ENCODE data around the gene MRGPRE. TPM values are rescaled to one million over a fixed set of nuclear protein-coding genes. Genes with fewer than 3 reads are reported as not detected.

Gene MRGPRE
- total RNA-seq, 1 experiment from 2014 or later: not detected

DNA sequence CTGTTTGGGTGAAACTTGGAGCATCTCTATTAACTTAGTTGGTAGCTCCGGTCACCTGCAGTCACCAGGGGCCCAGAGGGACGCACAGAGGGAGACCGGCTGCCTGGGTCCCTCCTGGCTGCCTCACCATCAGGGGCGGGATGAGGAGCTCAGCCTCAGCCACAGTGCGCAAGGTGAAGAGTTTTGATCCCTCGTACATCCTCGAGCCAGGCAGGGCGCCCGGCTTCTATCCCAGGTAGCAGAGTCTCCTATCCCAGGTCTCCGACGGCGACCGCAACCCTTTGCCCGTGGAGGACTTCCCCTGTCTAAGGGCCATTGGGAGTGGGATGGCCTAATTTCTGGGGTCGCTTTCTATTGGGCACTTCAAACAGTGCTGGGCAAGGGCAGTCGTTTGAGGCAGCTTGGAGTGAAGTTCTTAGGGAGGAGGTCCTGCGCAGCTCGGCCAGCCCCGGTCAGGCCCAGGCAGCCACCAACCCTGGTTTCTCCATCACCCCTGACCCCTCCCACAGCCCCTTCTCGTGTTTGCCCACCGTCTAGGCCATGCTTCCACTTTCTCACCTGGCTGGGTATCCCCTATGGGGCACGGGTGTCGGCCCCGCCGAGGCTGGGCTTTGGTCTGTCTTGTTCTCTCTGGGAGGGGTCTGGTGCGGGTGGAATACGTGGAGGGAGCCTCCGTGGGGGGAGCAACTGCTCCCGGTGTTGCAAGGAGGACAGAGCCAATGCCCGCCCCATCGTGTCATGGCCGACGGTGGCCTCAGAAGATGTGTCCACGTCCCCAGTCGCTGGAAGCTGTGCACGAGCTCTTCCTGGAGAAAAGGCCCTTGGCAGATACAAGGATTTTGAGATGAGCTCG, 10.0 kb downstream of the MRGPRE start:
- CTCF ChIA-PET: interaction anchor here (0.9 to 3.0 kb wide), 3 partner anchors 27 to 119 kb away, joined by 3 to 14 read pairs (median 4); no protein-coding TSS in a partner anchor
- no peaks in the 10 kb centered on the region for H3K9me3 Mint-ChIP-seq
- H3K4me1 Mint-ChIP-seq: peaks cover 32% of the 10 kb centered on the region
- H3K27me3 Mint-ChIP-seq (ENCODE audit: low read depth): no peaks in the 10 kb centered on the region
- no peaks in the 10 kb centered on the region for H3K36me3 Mint-ChIP-seq
- POLR2A ChIA-PET: no interaction called here
- no peak for TF ChIP-seq ETV6 (CRISPR knock-in tag; IDR thresholded peaks at IDR 0.05)
- no peak for TF ChIP-seq CBFB (CRISPR knock-in tag; IDR thresholded peaks at IDR 0.05; ENCODE audit: low read depth)
- TF ChIP-seq, protein P1, sequence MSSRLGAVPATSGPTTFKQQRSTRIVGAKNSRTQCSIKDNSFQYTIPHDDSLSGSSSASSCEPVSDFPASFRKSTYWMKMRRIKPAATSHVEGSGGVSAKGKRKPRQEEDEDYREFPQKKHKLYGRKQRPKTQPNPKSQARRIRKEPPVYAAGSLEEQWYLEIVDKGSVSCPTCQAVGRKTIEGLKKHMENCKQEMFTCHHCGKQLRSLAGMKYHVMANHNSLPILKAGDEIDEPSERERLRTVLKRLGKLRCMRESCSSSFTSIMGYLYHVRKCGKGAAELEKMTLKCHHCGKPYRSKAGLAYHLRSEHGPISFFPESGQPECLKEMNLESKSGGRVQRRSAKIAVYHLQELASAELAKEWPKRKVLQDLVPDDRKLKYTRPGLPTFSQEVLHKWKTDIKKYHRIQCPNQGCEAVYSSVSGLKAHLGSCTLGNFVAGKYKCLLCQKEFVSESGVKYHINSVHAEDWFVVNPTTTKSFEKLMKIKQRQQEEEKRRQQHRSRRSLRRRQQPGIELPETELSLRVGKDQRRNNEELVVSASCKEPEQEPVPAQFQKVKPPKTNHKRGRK (CRISPR knock-in tag; IDR thresholded peaks at IDR 0.05; ENCODE audit: borderline replicate concordance): no peak
- no peak for TF ChIP-seq KAT7 (CRISPR knock-in tag; IDR thresholded peaks at IDR 0.05; ENCODE audit: borderline replicate concordance)
- TF ChIP-seq ZBTB21 (CRISPR knock-in tag; IDR thresholded peaks at IDR 0.05; ENCODE audit: borderline replicate concordance): no peak
- no peak for TF ChIP-seq NR2C2 (CRISPR knock-in tag; IDR thresholded peaks at IDR 0.05)
- TF ChIP-seq FOXP1 (CRISPR knock-in tag; IDR thresholded peaks at IDR 0.05; ENCODE audit: borderline replicate concordance): no peak
- no peak for TF ChIP-seq NR1H2 (CRISPR knock-in tag; IDR thresholded peaks at IDR 0.05)
- TF ChIP-seq ZNF396 (CRISPR knock-in tag; IDR thresholded peaks at IDR 0.05; ENCODE audit: borderline replicate concordance): no peak
- TF ChIP-seq, protein P2, sequence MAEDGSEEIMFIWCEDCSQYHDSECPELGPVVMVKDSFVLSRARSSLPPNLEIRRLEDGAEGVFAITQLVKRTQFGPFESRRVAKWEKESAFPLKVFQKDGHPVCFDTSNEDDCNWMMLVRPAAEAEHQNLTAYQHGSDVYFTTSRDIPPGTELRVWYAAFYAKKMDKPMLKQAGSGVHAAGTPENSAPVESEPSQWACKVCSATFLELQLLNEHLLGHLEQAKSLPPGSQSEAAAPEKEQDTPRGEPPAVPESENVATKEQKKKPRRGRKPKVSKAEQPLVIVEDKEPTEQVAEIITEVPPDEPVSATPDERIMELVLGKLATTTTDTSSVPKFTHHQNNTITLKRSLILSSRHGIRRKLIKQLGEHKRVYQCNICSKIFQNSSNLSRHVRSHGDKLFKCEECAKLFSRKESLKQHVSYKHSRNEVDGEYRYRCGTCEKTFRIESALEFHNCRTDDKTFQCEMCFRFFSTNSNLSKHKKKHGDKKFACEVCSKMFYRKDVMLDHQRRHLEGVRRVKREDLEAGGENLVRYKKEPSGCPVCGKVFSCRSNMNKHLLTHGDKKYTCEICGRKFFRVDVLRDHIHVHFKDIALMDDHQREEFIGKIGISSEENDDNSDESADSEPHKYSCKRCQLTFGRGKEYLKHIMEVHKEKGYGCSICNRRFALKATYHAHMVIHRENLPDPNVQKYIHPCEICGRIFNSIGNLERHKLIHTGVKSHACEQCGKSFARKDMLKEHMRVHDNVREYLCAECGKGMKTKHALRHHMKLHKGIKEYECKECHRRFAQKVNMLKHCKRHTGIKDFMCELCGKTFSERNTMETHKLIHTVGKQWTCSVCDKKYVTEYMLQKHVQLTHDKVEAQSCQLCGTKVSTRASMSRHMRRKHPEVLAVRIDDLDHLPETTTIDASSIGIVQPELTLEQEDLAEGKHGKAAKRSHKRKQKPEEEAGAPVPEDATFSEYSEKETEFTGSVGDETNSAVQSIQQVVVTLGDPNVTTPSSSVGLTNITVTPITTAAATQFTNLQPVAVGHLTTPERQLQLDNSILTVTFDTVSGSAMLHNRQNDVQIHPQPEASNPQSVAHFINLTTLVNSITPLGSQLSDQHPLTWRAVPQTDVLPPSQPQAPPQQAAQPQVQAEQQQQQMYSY (CRISPR knock-in tag; IDR thresholded peaks at IDR 0.05): no peak
- no peak for TF ChIP-seq FOXK1 (CRISPR knock-in tag; IDR thresholded peaks at IDR 0.05)
- H3K27ac Mint-ChIP-seq: no peak overlapping the region
- DNase-seq (ENCODE audit: low spot score) (peak; percentile 10), ATAC-seq (no peak)
- H3K4me3 Mint-ChIP-seq: no peak overlapping the region

- ATAC-seq: no peak
- H3K27ac Mint-ChIP-seq: no peak overlapping the region
- CTCF ChIA-PET: interaction anchor here (0.9 to 3.0 kb wide), 2 partner anchors 61 to 130 kb away, joined by 3 to 14 read pairs; no protein-coding TSS in a partner anchor
Observed at GRCh38 chr11:3221408-3222002, 10.7 kb downstream of the MRGPRE start.

More at GRCh38 chr11:3221408-3222002, 10.7 kb downstream of the MRGPRE start:
- no peaks in the 10 kb centered on the region; the same call in 1 of the 2 replicates for H3K27me3 Mint-ChIP-seq (ENCODE audit: low read depth)
- POLR2A ChIA-PET: no interaction called here
- DNase-seq (ENCODE audit: low spot score): peak; percentile 11
- H3K4me3 Mint-ChIP-seq: no peak overlapping the region
- no peaks in the 10 kb centered on the region for H3K9me3 Mint-ChIP-seq
- TF ChIP-seq, protein P3, sequence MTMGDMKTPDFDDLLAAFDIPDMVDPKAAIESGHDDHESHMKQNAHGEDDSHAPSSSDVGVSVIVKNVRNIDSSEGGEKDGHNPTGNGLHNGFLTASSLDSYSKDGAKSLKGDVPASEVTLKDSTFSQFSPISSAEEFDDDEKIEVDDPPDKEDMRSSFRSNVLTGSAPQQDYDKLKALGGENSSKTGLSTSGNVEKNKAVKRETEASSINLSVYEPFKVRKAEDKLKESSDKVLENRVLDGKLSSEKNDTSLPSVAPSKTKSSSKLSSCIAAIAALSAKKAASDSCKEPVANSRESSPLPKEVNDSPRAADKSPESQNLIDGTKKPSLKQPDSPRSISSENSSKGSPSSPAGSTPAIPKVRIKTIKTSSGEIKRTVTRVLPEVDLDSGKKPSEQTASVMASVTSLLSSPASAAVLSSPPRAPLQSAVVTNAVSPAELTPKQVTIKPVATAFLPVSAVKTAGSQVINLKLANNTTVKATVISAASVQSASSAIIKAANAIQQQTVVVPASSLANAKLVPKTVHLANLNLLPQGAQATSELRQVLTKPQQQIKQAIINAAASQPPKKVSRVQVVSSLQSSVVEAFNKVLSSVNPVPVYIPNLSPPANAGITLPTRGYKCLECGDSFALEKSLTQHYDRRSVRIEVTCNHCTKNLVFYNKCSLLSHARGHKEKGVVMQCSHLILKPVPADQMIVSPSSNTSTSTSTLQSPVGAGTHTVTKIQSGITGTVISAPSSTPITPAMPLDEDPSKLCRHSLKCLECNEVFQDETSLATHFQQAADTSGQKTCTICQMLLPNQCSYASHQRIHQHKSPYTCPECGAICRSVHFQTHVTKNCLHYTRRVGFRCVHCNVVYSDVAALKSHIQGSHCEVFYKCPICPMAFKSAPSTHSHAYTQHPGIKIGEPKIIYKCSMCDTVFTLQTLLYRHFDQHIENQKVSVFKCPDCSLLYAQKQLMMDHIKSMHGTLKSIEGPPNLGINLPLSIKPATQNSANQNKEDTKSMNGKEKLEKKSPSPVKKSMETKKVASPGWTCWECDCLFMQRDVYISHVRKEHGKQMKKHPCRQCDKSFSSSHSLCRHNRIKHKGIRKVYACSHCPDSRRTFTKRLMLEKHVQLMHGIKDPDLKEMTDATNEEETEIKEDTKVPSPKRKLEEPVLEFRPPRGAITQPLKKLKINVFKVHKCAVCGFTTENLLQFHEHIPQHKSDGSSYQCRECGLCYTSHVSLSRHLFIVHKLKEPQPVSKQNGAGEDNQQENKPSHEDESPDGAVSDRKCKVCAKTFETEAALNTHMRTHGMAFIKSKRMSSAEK (CRISPR knock-in tag; IDR thresholded peaks at IDR 0.05; ENCODE audit: borderline replicate concordance): no peak
- TF ChIP-seq SMAD4 (CRISPR knock-in tag; IDR thresholded peaks at IDR 0.05) (no peak), RELA (CRISPR knock-in tag; IDR thresholded peaks at IDR 0.05; ENCODE audit: borderline replicate concordance) (no peak)
- no peaks in the 10 kb centered on the region for H3K36me3 Mint-ChIP-seq
- H3K4me1 Mint-ChIP-seq: peaks cover 37% of the 10 kb centered on the region

All from WTC11 (cell line).